WTC11 (cell line): ENCODE data around the gene IGFL2. TPM values are rescaled to one million over a fixed set of nuclear protein-coding genes. Genes with fewer than 3 reads are reported as not detected.

Experiments used
- ATAC-seq: fragments of 200-7000 bp; cut with Tn5 transposase; 2 replicates; pipeline ENCODE4 v1.10.0; 2021; ENCODE audit warnings: mild to moderate bottlenecking, moderate library complexity
- CTCF ChIA-PET: fragments of 300-600 bp; sonication (Branson Sonifier 250); formaldehyde crosslinking; loops from one replicate; lab custom pipeline; 2021; ENCODE audit warnings: antibody characterized with exemption; lab: Charles Lee
- POLR2A ChIA-PET: fragments of 350-600 bp; sonication (Branson Sonifier 250); formaldehyde crosslinking; loops from one replicate; lab custom pipeline; 2021; ENCODE audit warnings: antibody characterized with exemption; lab: Charles Lee
- DNase-seq: peaks from one replicate; pipeline ENCODE4 v3.0.0; 2021; ENCODE audit warnings: low spot score
- H3K27ac Mint-ChIP-seq: 2 replicates; pipeline ENCODE4 v1.8.0; 2021; ENCODE audit warnings: mixed read lengths
- H3K27me3 Mint-ChIP-seq: 2 replicates; pipeline ENCODE4 v1.8.0; 2021; ENCODE audit warnings: low read depth, mild to moderate bottlenecking, moderate library complexity, mixed read lengths
- H3K36me3 Mint-ChIP-seq: 2 replicates; pipeline ENCODE4 v1.8.0; 2021; ENCODE audit warnings: mixed read lengths
- H3K4me1 Mint-ChIP-seq: 2 replicates; pipeline ENCODE4 v1.8.0; 2022; ENCODE audit warnings: mixed read lengths
- H3K4me3 Mint-ChIP-seq: 2 replicates; pipeline ENCODE4 v1.8.0; 2021; ENCODE audit warnings: mild to moderate bottlenecking, moderate library complexity, mixed read lengths
- H3K9me3 Mint-ChIP-seq: 2 replicates; pipeline ENCODE4 v1.8.0; 2021; ENCODE audit warnings: mixed read lengths
- ATF1 ChIP-seq: sonication (generic); formaldehyde crosslinking; IDR thresholded peaks from 2 replicates; pipeline ENCODE4 v1.8.1; 2023; ENCODE audit warnings: mild to moderate bottlenecking, moderate library complexity, missing genetic modification reagents
- E2F4 ChIP-seq: sonication (generic); formaldehyde crosslinking; IDR thresholded peaks from 2 replicates; pipeline ENCODE4 v1.8.1; 2022; ENCODE audit warnings: low read depth, mild to moderate bottlenecking, moderate library complexity, missing genetic modification reagents, borderline replicate concordance
- EMX1 ChIP-seq: fragments of 250-450 bp; sonication (Bioruptor Pico); IDR thresholded peaks from 2 replicates; pipeline ENCODE4 v1.8.0; 2021; ENCODE audit warnings: mild to moderate bottlenecking
- FOXP4 ChIP-seq: sonication (generic); formaldehyde crosslinking; IDR thresholded peaks from 2 replicates; pipeline ENCODE4 v1.8.0; 2022; ENCODE audit warnings: mild to moderate bottlenecking, missing genetic modification reagents
- GABPB1 ChIP-seq: sonication (generic); formaldehyde crosslinking; IDR thresholded peaks from 2 replicates; pipeline ENCODE4 v1.8.1; 2023; ENCODE audit warnings: mild to moderate bottlenecking, missing genetic modification reagents
- IRF2 ChIP-seq: sonication (generic); formaldehyde crosslinking; IDR thresholded peaks from 2 replicates; pipeline ENCODE4 v1.8.0; 2022; ENCODE audit warnings: low read depth, missing genetic modification reagents, borderline replicate concordance
- NFATC4 ChIP-seq: fragments of 250-450 bp; sonication (Bioruptor Pico); IDR thresholded peaks from 2 replicates; pipeline ENCODE4 v1.9.0; 2021; ENCODE audit warnings: mild to moderate bottlenecking
- NR1H2 ChIP-seq: sonication (generic); formaldehyde crosslinking; IDR thresholded peaks from 2 replicates; pipeline ENCODE4 v1.9.0; 2021; ENCODE audit warnings: mild to moderate bottlenecking, moderate library complexity, missing genetic modification reagents
- NR3C1 ChIP-seq: sonication (generic); formaldehyde crosslinking; conservative IDR thresholded peaks from 2 replicates; pipeline ENCODE4 v1.8.1; 2023; ENCODE audit warnings: low read depth, mild to moderate bottlenecking, missing genetic modification reagents
- SMAD4 ChIP-seq: sonication (generic); formaldehyde crosslinking; IDR thresholded peaks from 2 replicates; pipeline ENCODE4 v1.8.0; 2022; ENCODE audit warnings: mild to moderate bottlenecking, missing genetic modification reagents
- SOX15 ChIP-seq: fragments of 250-450 bp; sonication (Bioruptor Pico); IDR thresholded peaks from 2 replicates; pipeline ENCODE4 v1.9.0; 2021; ENCODE audit warnings: mild to moderate bottlenecking
- TEAD4 ChIP-seq: sonication (generic); formaldehyde crosslinking; IDR thresholded peaks from 2 replicates; pipeline ENCODE4 v1.8.0; 2022; ENCODE audit warnings: mild to moderate bottlenecking, missing genetic modification reagents
- ZBTB21 ChIP-seq: sonication (generic); formaldehyde crosslinking; IDR thresholded peaks from 2 replicates; pipeline ENCODE4 v1.8.1; 2023; ENCODE audit warnings: mild to moderate bottlenecking, missing genetic modification reagents, borderline replicate concordance
- ZMAT4 ChIP-seq: fragments of 250-450 bp; sonication (Bioruptor Pico); IDR thresholded peaks from 2 replicates; pipeline ENCODE4 v1.9.0; 2021; ENCODE audit warnings: mild to moderate bottlenecking
- ZNF232 ChIP-seq: sonication (generic); formaldehyde crosslinking; IDR thresholded peaks from 2 replicates; pipeline ENCODE4 v1.8.0; 2022; ENCODE audit warnings: mild to moderate bottlenecking, missing genetic modification reagents
- ZNF317 ChIP-seq: sonication (generic); formaldehyde crosslinking; IDR thresholded peaks from 2 replicates; pipeline ENCODE4 v1.8.1; 2023; ENCODE audit warnings: low read depth, mild to moderate bottlenecking, moderate library complexity, missing genetic modification reagents, borderline replicate concordance
- ZNF423 ChIP-seq: fragments of 250-450 bp; sonication (Bioruptor Pico); IDR thresholded peaks from 2 replicates; pipeline ENCODE4 v2.1.2; 2022; ENCODE audit warnings: mild to moderate bottlenecking, moderate library complexity
- total RNA-seq: library from RNA; stranded (reverse); gene quantifications from 3 replicates; pipeline ENCODE4 v1.2.3, GENCODE V29; 2021
- TF ChIP-seq, protein P1 (sequence below): fragments of 250-450 bp; sonication (Bioruptor Pico); IDR thresholded peaks from 2 replicates; pipeline ENCODE4 v2.1.2; 2022; ENCODE audit warnings: mild to moderate bottlenecking, moderate library complexity
- TF ChIP-seq, protein P2 (sequence below): sonication (generic); formaldehyde crosslinking; IDR thresholded peaks from 2 replicates; pipeline ENCODE4 v1.8.1; 2023; ENCODE audit warnings: mild to moderate bottlenecking, missing genetic modification reagents
- TF ChIP-seq, protein P3 (sequence below): fragments of 250-450 bp; sonication (Bioruptor Pico); IDR thresholded peaks from 2 replicates; pipeline ENCODE4 v1.9.0; 2021; ENCODE audit warnings: mild to moderate bottlenecking, borderline replicate concordance
- TF ChIP-seq, protein P4 (sequence below): sonication (generic); formaldehyde crosslinking; IDR thresholded peaks from 2 replicates; pipeline ENCODE4 v1.8.1; 2023; ENCODE audit warnings: mild to moderate bottlenecking, missing genetic modification reagents, moderate library complexity
- TF ChIP-seq, protein P5 (sequence below): sonication (generic); formaldehyde crosslinking; IDR thresholded peaks from 2 replicates; pipeline ENCODE4 v1.8.0; 2022; ENCODE audit warnings: mild to moderate bottlenecking, missing genetic modification reagents

The IGFL2 gene
- total RNA-seq, 1 experiment from 2014 or later = not detected

GRCh38 chr19:46186101-46186716 is 38.2 kb downstream of the IGFL2 start:
- H3K4me1 Mint-ChIP-seq = no peaks in the 10 kb centered on the region
- no peaks in the 10 kb centered on the region; the same call in 1 of the 2 replicates for H3K27me3 Mint-ChIP-seq
- DNase-seq (no peak), ATAC-seq (no peak)
- no peak overlapping the region for H3K27ac Mint-ChIP-seq
- CTCF ChIA-PET = interaction anchor here (0.8 to 1.9 kb wide), 3 partner anchors 107 to 417 kb away, joined by 3 to 9 read pairs (median 5); partner anchors contain the start of gene SIX5
- no peak overlapping the region for H3K4me3 Mint-ChIP-seq
- TF ChIP-seq ZNF317 (CRISPR knock-in tag) (no peak), TEAD4 (CRISPR knock-in tag) (no peak), FOXP4 (no peak), EMX1 (CRISPR knock-in tag) (no peak), E2F4 (no peak), NR1H2 (no peak), ZBTB21 (no peak)
- TF ChIP-seq, protein P1, sequence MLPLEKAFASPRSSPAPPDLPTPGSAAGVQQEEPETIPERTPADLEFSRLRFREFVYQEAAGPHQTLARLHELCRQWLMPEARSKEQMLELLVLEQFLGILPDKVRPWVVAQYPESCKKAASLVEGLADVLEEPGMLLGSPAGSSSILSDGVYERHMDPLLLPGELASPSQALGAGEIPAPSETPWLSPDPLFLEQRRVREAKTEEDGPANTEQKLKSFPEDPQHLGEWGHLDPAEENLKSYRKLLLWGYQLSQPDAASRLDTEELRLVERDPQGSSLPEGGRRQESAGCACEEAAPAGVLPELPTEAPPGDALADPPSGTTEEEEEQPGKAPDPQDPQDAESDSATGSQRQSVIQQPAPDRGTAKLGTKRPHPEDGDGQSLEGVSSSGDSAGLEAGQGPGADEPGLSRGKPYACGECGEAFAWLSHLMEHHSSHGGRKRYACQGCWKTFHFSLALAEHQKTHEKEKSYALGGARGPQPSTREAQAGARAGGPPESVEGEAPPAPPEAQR (CRISPR knock-in tag) = no peak
- TF ChIP-seq, protein P2, sequence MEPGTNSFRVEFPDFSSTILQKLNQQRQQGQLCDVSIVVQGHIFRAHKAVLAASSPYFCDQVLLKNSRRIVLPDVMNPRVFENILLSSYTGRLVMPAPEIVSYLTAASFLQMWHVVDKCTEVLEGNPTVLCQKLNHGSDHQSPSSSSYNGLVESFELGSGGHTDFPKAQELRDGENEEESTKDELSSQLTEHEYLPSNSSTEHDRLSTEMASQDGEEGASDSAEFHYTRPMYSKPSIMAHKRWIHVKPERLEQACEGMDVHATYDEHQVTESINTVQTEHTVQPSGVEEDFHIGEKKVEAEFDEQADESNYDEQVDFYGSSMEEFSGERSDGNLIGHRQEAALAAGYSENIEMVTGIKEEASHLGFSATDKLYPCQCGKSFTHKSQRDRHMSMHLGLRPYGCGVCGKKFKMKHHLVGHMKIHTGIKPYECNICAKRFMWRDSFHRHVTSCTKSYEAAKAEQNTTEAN (CRISPR knock-in tag) = no peak
- TF ChIP-seq, protein P3, sequence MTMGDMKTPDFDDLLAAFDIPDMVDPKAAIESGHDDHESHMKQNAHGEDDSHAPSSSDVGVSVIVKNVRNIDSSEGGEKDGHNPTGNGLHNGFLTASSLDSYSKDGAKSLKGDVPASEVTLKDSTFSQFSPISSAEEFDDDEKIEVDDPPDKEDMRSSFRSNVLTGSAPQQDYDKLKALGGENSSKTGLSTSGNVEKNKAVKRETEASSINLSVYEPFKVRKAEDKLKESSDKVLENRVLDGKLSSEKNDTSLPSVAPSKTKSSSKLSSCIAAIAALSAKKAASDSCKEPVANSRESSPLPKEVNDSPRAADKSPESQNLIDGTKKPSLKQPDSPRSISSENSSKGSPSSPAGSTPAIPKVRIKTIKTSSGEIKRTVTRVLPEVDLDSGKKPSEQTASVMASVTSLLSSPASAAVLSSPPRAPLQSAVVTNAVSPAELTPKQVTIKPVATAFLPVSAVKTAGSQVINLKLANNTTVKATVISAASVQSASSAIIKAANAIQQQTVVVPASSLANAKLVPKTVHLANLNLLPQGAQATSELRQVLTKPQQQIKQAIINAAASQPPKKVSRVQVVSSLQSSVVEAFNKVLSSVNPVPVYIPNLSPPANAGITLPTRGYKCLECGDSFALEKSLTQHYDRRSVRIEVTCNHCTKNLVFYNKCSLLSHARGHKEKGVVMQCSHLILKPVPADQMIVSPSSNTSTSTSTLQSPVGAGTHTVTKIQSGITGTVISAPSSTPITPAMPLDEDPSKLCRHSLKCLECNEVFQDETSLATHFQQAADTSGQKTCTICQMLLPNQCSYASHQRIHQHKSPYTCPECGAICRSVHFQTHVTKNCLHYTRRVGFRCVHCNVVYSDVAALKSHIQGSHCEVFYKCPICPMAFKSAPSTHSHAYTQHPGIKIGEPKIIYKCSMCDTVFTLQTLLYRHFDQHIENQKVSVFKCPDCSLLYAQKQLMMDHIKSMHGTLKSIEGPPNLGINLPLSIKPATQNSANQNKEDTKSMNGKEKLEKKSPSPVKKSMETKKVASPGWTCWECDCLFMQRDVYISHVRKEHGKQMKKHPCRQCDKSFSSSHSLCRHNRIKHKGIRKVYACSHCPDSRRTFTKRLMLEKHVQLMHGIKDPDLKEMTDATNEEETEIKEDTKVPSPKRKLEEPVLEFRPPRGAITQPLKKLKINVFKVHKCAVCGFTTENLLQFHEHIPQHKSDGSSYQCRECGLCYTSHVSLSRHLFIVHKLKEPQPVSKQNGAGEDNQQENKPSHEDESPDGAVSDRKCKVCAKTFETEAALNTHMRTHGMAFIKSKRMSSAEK (CRISPR knock-in tag) = no peak
- TF ChIP-seq, protein P4, sequence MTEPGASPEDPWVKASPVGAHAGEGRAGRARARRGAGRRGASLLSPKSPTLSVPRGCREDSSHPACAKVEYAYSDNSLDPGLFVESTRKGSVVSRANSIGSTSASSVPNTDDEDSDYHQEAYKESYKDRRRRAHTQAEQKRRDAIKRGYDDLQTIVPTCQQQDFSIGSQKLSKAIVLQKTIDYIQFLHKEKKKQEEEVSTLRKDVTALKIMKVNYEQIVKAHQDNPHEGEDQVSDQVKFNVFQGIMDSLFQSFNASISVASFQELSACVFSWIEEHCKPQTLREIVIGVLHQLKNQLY = no peak
- TF ChIP-seq, protein P5, sequence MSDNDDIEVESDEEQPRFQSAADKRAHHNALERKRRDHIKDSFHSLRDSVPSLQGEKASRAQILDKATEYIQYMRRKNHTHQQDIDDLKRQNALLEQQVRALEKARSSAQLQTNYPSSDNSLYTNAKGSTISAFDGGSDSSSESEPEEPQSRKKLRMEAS = no peak
- H3K9me3 Mint-ChIP-seq = 0 out of 2 replicates have a peak, but pooled peaks cover 6% of the 10 kb centered on the region
- POLR2A ChIA-PET = no interaction called here
- H3K36me3 Mint-ChIP-seq = no peaks in the 10 kb centered on the region

DNA sequence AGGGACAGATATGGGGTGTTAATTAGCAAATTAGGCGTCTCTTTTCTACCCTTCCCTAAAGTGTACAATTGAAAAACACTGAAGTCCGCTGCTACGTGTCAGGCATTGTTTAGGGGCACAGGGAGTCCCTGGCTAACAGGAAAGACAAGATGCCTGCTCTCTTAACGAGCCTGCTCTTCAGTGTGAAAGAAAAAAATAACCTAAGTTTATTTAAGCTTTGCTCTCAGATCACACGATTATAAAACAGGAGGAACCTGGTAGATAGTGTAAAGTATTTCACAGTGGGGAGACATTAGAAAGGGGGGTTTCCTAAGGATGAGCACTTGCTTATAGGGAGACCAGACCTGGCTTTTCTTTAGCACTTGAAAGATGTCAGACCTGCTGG is 38.7 kb downstream of the IGFL2 start:
- H3K4me1 Mint-ChIP-seq = no peaks in the 10 kb centered on the region
- ATAC-seq = no peak
- H3K36me3 Mint-ChIP-seq = no peaks in the 10 kb centered on the region
- no peaks in the 10 kb centered on the region; the same call in 1 of the 2 replicates for H3K27me3 Mint-ChIP-seq
- H3K27ac Mint-ChIP-seq = no peak overlapping the region
- ChIA-PET POLR2A (no interaction called here), CTCF (interaction anchor here (0.8 to 1.9 kb wide), 2 partner anchors 108 to 417 kb away, joined by 3 to 9 read pairs; partner anchors contain the start of gene SIX5)
- no peak overlapping the region for H3K4me3 Mint-ChIP-seq
- H3K9me3 Mint-ChIP-seq = 0 out of 2 replicates have a peak, but pooled peaks cover 6% of the 10 kb centered on the region
- DNase-seq = no peak
- TF ChIP-seq NFATC4 (CRISPR knock-in tag) = no peak
- TF ChIP-seq SMAD4 (CRISPR knock-in tag) = no peak
- no peak for TF ChIP-seq GABPB1 (CRISPR knock-in tag)
- TF ChIP-seq SOX15 (CRISPR knock-in tag) = no peak
- no peak for TF ChIP-seq ZMAT4 (CRISPR knock-in tag)
- no peak for TF ChIP-seq ZNF423
- no peak for TF ChIP-seq ZNF232 (CRISPR knock-in tag)
- no peak for TF ChIP-seq ATF1 (CRISPR knock-in tag)
- no peak for TF ChIP-seq TEAD4 (CRISPR knock-in tag)
- TF ChIP-seq IRF2 (CRISPR knock-in tag) = no peak
- TF ChIP-seq NR3C1 (CRISPR knock-in tag) = no peak
- TF ChIP-seq, protein P2 (CRISPR knock-in tag) = no peak
